Transverse colon (tissue), 1 donor: ENCODE measurements around the gene TNRC18.

Experiments
- EP300 ChIP-seq: sonication (generic); formaldehyde crosslinking; IDR thresholded peaks from one replicate; pipeline ENCODE4 v1.6.1; 2017; ENCODE audit warnings: antibody characterized with exemption, low read depth
- POLR2A ChIP-seq: fragments of 450-650 bp; IDR thresholded peaks from one replicate; pipeline ENCODE4 v1.6.1; 2016; ENCODE audit warnings: antibody characterized with exemption, mild to moderate bottlenecking, moderate library complexity

DNA sequence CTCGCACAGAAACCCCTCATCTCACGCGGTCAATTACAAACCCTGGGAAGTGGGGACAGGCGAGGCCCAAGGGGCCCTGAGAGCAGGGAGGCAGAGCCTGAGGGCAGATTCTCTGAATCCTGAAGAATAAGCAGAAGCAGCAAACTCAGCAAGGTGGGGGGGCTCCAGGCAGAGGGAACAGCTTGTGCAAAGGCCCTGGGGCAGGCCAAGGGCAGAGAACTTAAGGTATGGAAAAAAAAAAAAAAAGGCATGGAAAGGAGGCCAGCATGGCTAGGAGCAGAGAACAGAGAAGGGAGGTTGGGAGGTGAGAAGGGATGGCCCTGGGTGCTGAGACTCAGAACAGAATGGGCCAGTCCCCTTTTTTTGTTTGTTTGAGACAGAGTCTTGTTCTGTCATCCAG, 32.8 kb upstream of the TNRC18 start:
- no peak for TF ChIP-seq EP300
- no peak for TF ChIP-seq POLR2A
